ENCODE measurements around the gene LSS. TPM values are rescaled to one million over a fixed set of nuclear protein-coding genes. Genes with fewer than 3 reads are reported as not detected.

Gene LSS
- total RNA-seq, 3 donors from 2014 or later (not counting 1 experiment from before 2014, with no cell fraction given): 59.9 to 82.2 (median 62.7) TPM

- no peak overlapping the region for H3K4me3 Mint-ChIP-seq
- H3K27me3 Mint-ChIP-seq (ENCODE audit: low read depth in 2 of 2): no peaks in the 10 kb centered on the region
- no peak overlapping the region for H3K27ac Mint-ChIP-seq
- Histone ChIP-seq H3K27ac (ENCODE audit: low read length) (no peak overlapping the region), H3K4me3 (ENCODE audit: low read length) (no peak overlapping the region), H3K4me1 (ENCODE audit: control insufficient read depth, insufficient read depth, low read length) (no peaks in the 10 kb centered on the region), H3K36me3 (ENCODE audit: control insufficient read depth, insufficient read depth, low read length) (peaks cover 27% of the 10 kb centered on the region), H3K27me3 (ENCODE audit: control insufficient read depth, insufficient read depth, low read length) (no peaks in the 10 kb centered on the region), H3K9me3 (ENCODE audit: control insufficient read depth, insufficient read depth, low read length) (no peaks in the 10 kb centered on the region)
- no peak for ATAC-seq
- H3K9me3 Mint-ChIP-seq: no peaks in the 10 kb centered on the region
- intact Hi-C loops (cut with micrococcal nuclease): no loop called here
- H3K36me3 Mint-ChIP-seq: peaks cover 16% of the 10 kb centered on the region
- peaks cover 4 to 12% of the 10 kb centered on the region in 2 donors for H3K4me1 Mint-ChIP-seq
- 94% methylated on average over 34 of the region's 34 CpGs for WGBS (ENCODE audit: insufficient coverage)
- no peak for DNase-seq
- no peak for TF ChIP-seq CTCF (IDR thresholded peaks at IDR 0.05)
Observed at GRCh38 chr21:46194374-46195334, 33.9 kb downstream of the LSS start.

- DNase-seq (no peak), ATAC-seq (no peak)
- Mint-ChIP-seq H3K4me3 (no peak overlapping the region), H3K36me3 (peaks cover 9% of the 10 kb centered on the region), H3K27ac (no peak overlapping the region), H3K4me1 (peaks cover 0 to 8% of the 10 kb centered on the region in 2 donors), H3K27me3 (ENCODE audit: low read depth in 2 of 2) (no peaks in the 10 kb centered on the region), H3K9me3 (no peaks in the 10 kb centered on the region)
- WGBS (ENCODE audit: insufficient coverage): 97% methylated on average over 10 of the region's 10 CpGs
- TF ChIP-seq CTCF (IDR thresholded peaks at IDR 0.05): no peak
- H3K27ac ChIP-seq (ENCODE audit: low read length): no peak overlapping the region
- peaks cover 27% of the 10 kb centered on the region for H3K36me3 ChIP-seq (ENCODE audit: control insufficient read depth, insufficient read depth, low read length)
- intact Hi-C loops (cut with micrococcal nuclease): no loop called here
- H3K9me3 ChIP-seq (ENCODE audit: control insufficient read depth, insufficient read depth, low read length): no peaks in the 10 kb centered on the region
- no peaks in the 10 kb centered on the region for H3K4me1 ChIP-seq (ENCODE audit: control insufficient read depth, insufficient read depth, low read length)
- H3K4me3 ChIP-seq (ENCODE audit: low read length): no peak overlapping the region
- H3K27me3 ChIP-seq (ENCODE audit: control insufficient read depth, insufficient read depth, low read length): no peaks in the 10 kb centered on the region
Observed at GRCh38 chr21:46193829-46194373, 34.7 kb downstream of the LSS start.

- H3K9me3 Mint-ChIP-seq: no peaks in the 10 kb centered on the region
- WGBS (ENCODE audit: insufficient coverage): 97% methylated on average over 20 of the region's 20 CpGs
- Histone ChIP-seq H3K4me1 (ENCODE audit: control insufficient read depth, insufficient read depth, low read length) (no peaks in the 10 kb centered on the region), H3K4me3 (ENCODE audit: low read length) (no peak overlapping the region), H3K27ac (ENCODE audit: low read length) (no peak overlapping the region), H3K9me3 (ENCODE audit: control insufficient read depth, insufficient read depth, low read length) (no peaks in the 10 kb centered on the region), H3K27me3 (ENCODE audit: control insufficient read depth, insufficient read depth, low read length) (no peaks in the 10 kb centered on the region), H3K36me3 (ENCODE audit: control insufficient read depth, insufficient read depth, low read length) (peaks cover 27% of the 10 kb centered on the region)
- intact Hi-C loops (cut with micrococcal nuclease): no loop called here
- H3K4me3 Mint-ChIP-seq: no peak overlapping the region
- no peaks in the 10 kb centered on the region for H3K36me3 Mint-ChIP-seq
- TF ChIP-seq CTCF (IDR thresholded peaks at IDR 0.05): no peak
- H3K27me3 Mint-ChIP-seq (ENCODE audit: low read depth in 2 of 2): no peaks in the 10 kb centered on the region
- H3K27ac Mint-ChIP-seq: no peak overlapping the region
- no peaks in the 10 kb centered on the region for H3K4me1 Mint-ChIP-seq
- no peak for DNase-seq
- ATAC-seq: no peak
Observed at GRCh38 chr21:46191686-46192575, 36.6 kb downstream of the LSS start.

Data from natural killer cell (primary cell).